Measurements from ENCODE around the gene WDR33.

WDR33 gene

DNA sequence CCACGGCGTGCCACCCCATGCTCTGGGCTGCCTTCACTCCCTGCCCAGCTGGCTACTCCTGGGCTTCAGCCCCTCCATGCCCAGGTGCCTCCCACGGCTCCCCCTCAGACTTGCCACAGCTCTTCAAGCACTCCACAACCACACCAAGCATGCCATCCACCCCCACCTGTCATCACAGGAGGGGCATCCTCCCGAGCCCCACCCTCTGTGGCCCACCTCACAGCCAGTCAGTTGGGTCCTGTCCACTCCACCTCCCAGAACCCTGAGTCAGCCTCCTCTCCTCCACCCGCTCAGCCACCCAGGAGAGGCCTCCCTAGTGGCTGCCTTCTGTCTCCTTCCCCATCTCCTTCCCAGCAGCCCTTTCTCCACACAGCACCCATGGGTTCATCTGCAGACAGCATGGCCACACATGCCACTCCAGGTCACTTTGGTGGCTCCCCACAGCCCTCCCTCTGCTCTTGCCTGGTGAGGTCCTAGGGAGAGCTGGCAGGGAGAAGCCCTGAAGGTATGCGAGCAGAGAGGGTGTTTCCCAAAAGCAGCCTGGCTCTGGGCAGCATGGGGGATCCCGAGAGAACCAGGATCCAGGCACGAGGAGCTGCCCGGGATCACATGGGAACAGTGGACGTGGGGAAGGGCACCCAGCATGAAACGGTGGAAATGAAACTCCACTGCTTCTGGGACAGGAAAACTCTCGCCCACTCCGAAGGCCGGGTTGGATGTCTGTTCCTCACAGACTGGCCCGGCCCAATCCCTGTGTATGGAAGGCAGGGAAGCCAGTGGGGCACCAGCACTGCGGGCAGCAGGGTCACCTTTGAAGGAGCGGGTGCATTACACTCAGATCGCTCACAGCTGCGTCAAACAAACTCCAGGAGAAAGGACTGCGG is 138.4 kb downstream of the WDR33 start:
- H3K9ac ChIP-seq (ENCODE audit: low read length), result no peak overlapping the region
- H3K36me3 ChIP-seq (ENCODE audit: insufficient read depth, low read length), result no peaks in the 10 kb centered on the region
- H3K79me2 ChIP-seq (ENCODE audit: insufficient read depth, low read length), result no peaks in the 10 kb centered on the region
- peaks cover 20% of the 10 kb centered on the region; the same call in 1 of the 2 replicates for H3K27me3 ChIP-seq (ENCODE audit: insufficient read depth, low read length)
- no peaks in the 10 kb centered on the region for H4K20me1 ChIP-seq (ENCODE audit: insufficient read depth, low read length)
- no peaks in the 10 kb centered on the region for H3K9me3 ChIP-seq (ENCODE audit: low read length)
- H3K27ac ChIP-seq (ENCODE audit: low read depth, low read length, poor library complexity, severe bottlenecking), result no peak overlapping the region
- H3K9me2 ChIP-seq (ENCODE audit: low read depth, low read length), result no peaks in the 10 kb centered on the region
- no peak overlapping the region for H2AFZ ChIP-seq (ENCODE audit: low read length)
- no peak overlapping the region for H3K4me3 ChIP-seq (ENCODE audit: low read depth, low read length, poor library complexity, severe bottlenecking)
- TF ChIP-seq, protein P1, sequence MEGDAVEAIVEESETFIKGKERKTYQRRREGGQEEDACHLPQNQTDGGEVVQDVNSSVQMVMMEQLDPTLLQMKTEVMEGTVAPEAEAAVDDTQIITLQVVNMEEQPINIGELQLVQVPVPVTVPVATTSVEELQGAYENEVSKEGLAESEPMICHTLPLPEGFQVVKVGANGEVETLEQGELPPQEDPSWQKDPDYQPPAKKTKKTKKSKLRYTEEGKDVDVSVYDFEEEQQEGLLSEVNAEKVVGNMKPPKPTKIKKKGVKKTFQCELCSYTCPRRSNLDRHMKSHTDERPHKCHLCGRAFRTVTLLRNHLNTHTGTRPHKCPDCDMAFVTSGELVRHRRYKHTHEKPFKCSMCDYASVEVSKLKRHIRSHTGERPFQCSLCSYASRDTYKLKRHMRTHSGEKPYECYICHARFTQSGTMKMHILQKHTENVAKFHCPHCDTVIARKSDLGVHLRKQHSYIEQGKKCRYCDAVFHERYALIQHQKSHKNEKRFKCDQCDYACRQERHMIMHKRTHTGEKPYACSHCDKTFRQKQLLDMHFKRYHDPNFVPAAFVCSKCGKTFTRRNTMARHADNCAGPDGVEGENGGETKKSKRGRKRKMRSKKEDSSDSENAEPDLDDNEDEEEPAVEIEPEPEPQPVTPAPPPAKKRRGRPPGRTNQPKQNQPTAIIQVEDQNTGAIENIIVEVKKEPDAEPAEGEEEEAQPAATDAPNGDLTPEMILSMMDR (IDR thresholded peaks at IDR 0.05; ENCODE audit: low read length), result no peak
- no peak for TF ChIP-seq EZH2 (IDR thresholded peaks at IDR 0.05; ENCODE audit: borderline replicate concordance, low read length)
- no peaks in the 10 kb centered on the region for H3K4me1 ChIP-seq (ENCODE audit: insufficient read depth, low read length, severe bottlenecking)
- no peak overlapping the region for H3K4me2 ChIP-seq (ENCODE audit: low read length)
- no peaks in the 10 kb centered on the region for H3F3A ChIP-seq (ENCODE audit: insufficient read depth, low read length)

DNA sequence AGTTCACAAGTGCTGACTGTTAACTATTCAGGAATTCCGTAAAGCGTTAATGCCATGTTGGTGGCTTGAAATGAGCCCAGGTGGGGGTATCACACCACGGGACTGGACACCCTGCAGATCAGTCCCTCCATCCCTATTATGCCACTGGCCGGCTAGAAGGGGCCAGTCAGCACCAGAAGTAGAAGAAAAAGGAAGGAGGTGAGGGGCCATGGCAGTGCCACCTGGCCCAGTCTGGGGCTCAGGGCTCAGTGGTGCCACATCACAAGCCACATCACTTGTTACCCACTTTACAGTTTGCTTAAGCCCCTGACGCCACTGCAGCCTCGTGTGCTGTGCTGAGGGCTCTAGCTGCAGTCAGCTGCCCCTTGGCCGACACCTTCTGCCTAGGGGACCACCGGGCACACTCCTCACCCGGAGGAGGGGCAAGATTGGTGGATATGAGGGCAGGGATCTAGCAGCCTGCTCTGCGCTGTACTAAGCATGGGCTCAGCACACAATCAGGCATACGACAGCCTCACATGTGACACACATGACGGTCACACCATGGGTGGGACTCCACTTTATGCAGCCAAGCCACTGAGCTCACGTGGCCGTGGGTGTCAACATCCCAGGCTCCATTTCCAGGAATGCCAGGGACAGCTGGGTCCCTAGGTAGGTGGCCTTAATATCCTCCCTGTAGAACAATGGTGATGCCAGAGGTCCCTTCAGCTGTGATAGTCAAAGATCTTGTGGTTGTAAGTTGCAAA is 139.2 kb downstream of the WDR33 start:
- H3K9ac ChIP-seq (ENCODE audit: low read length), result no peak overlapping the region
- no peaks in the 10 kb centered on the region for H3K9me3 ChIP-seq (ENCODE audit: low read length)
- H3K27me3 ChIP-seq (ENCODE audit: insufficient read depth, low read length), result peaks cover 15% of the 10 kb centered on the region; the same call in 1 of the 2 replicates

DNA sequence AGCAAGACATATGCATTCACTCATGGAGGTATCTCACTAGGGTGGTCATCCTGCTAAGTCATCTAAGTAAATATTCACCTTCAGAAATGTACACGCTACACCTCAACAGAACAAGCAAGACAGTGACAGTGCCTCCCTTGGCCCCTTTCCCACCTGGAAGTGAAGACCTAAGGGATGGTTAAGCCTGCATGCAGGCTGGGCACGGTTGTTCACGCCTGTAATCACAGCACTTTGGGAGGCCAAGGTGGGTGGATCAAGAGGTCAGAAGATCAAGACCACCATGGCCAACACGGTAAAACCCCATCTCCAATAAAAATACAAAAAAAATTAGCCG is 140.0 kb downstream of the WDR33 start:
- Histone ChIP-seq H2AFZ (ENCODE audit: low read length) (no peak overlapping the region), H3K9ac (ENCODE audit: low read length) (no peak overlapping the region), H3K4me3 (ENCODE audit: low read depth, low read length, poor library complexity, severe bottlenecking) (no peak overlapping the region), H3K4me2 (ENCODE audit: low read length) (no peak overlapping the region), H3K27me3 (ENCODE audit: insufficient read depth, low read length) (peaks cover 13% of the 10 kb centered on the region; the same call in 1 of the 2 replicates), H3K9me3 (ENCODE audit: low read length) (no peaks in the 10 kb centered on the region), H3K36me3 (ENCODE audit: insufficient read depth, low read length) (no peaks in the 10 kb centered on the region), H3F3A (ENCODE audit: insufficient read depth, low read length) (no peaks in the 10 kb centered on the region), H3K79me2 (ENCODE audit: insufficient read depth, low read length) (no peaks in the 10 kb centered on the region), H3K4me1 (ENCODE audit: insufficient read depth, low read length, severe bottlenecking) (no peaks in the 10 kb centered on the region), H3K27ac (ENCODE audit: low read depth, low read length, poor library complexity, severe bottlenecking) (no peak overlapping the region), H4K20me1 (ENCODE audit: insufficient read depth, low read length) (no peaks in the 10 kb centered on the region), H3K9me2 (ENCODE audit: low read depth, low read length) (no peaks in the 10 kb centered on the region)
- TF ChIP-seq, protein P1 (IDR thresholded peaks at IDR 0.05; ENCODE audit: low read length), result no peak
- no peak for TF ChIP-seq EZH2 (IDR thresholded peaks at IDR 0.05; ENCODE audit: borderline replicate concordance, low read length)

More for the DNA sequence above, 139.2 kb downstream of the WDR33 start:
- Histone ChIP-seq H3K36me3 (ENCODE audit: insufficient read depth, low read length) (no peaks in the 10 kb centered on the region), H2AFZ (ENCODE audit: low read length) (no peak overlapping the region), H3K4me3 (ENCODE audit: low read depth, low read length, poor library complexity, severe bottlenecking) (no peak overlapping the region), H3K4me2 (ENCODE audit: low read length) (no peak overlapping the region), H3K27ac (ENCODE audit: low read depth, low read length, poor library complexity, severe bottlenecking) (no peak overlapping the region), H3K79me2 (ENCODE audit: insufficient read depth, low read length) (no peaks in the 10 kb centered on the region), H3K4me1 (ENCODE audit: insufficient read depth, low read length, severe bottlenecking) (no peaks in the 10 kb centered on the region), H3K9me2 (ENCODE audit: low read depth, low read length) (no peaks in the 10 kb centered on the region), H4K20me1 (ENCODE audit: insufficient read depth, low read length) (no peaks in the 10 kb centered on the region), H3F3A (ENCODE audit: insufficient read depth, low read length) (no peaks in the 10 kb centered on the region)
- TF ChIP-seq EZH2 (IDR thresholded peaks at IDR 0.05; ENCODE audit: borderline replicate concordance, low read length), result no peak
- TF ChIP-seq, protein P1 (IDR thresholded peaks at IDR 0.05; ENCODE audit: low read length), result no peak

Measured in OCI-LY1 (cell line).